PFSK-1 (cell line): ENCODE data around the gene DHX35.

Source experiments
- POLR2AphosphoS5 ChIP-seq: IDR thresholded peaks from 2 replicates; pipeline ENCODE4 v1.6.1; 2012; ENCODE audit warnings: low read depth, mild to moderate bottlenecking, control low read depth, low read length, moderate library complexity
- SIN3A ChIP-seq: IDR thresholded peaks from 2 replicates; pipeline ENCODE4 v1.6.1; 2012; ENCODE audit warnings: mild to moderate bottlenecking, low read length, moderate library complexity, borderline replicate concordance; ENCODE audit not compliant: insufficient read depth
- TAF1 ChIP-seq: IDR thresholded peaks from 2 replicates; pipeline ENCODE4 v1.6.1; 2012; ENCODE audit warnings: low read length, control low read depth, borderline replicate concordance; ENCODE audit not compliant: insufficient read depth
- TF ChIP-seq, protein P1 (sequence below), 2 experiments: IDR thresholded peaks; 2 replicates each; pipeline versions ENCODE4 v1.6.1 to v1.8.0; 2011 to 2012; ENCODE audit warnings: low read depth in 2 of 2, low read length in 2 of 2, control low read depth in 1 of 2, inconsistent platforms in 1 of 2, mild to moderate bottlenecking in 1 of 2, moderate library complexity in 1 of 2; ENCODE audit not compliant: insufficient read depth in 1 of 2

DNA sequence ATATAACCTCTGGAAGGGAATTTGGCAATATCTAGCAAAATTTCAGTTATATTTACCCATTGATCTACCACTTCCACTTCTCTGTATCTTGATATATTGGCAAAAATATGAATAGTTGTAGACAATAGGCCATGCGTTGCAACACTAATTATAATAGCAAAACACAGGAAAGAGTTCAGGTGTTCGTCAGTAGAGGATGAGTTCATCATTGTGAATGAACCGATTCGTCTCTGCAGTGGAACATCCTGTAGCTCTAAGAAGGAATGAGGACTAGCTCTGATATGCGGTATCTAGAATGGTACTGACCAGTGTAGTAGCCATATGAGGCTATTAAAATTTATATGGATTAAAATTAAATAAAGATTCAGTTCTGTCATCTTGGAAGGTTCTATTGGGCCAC is 27.6 kb upstream of the DHX35 start:
- TF ChIP-seq, protein P1, sequence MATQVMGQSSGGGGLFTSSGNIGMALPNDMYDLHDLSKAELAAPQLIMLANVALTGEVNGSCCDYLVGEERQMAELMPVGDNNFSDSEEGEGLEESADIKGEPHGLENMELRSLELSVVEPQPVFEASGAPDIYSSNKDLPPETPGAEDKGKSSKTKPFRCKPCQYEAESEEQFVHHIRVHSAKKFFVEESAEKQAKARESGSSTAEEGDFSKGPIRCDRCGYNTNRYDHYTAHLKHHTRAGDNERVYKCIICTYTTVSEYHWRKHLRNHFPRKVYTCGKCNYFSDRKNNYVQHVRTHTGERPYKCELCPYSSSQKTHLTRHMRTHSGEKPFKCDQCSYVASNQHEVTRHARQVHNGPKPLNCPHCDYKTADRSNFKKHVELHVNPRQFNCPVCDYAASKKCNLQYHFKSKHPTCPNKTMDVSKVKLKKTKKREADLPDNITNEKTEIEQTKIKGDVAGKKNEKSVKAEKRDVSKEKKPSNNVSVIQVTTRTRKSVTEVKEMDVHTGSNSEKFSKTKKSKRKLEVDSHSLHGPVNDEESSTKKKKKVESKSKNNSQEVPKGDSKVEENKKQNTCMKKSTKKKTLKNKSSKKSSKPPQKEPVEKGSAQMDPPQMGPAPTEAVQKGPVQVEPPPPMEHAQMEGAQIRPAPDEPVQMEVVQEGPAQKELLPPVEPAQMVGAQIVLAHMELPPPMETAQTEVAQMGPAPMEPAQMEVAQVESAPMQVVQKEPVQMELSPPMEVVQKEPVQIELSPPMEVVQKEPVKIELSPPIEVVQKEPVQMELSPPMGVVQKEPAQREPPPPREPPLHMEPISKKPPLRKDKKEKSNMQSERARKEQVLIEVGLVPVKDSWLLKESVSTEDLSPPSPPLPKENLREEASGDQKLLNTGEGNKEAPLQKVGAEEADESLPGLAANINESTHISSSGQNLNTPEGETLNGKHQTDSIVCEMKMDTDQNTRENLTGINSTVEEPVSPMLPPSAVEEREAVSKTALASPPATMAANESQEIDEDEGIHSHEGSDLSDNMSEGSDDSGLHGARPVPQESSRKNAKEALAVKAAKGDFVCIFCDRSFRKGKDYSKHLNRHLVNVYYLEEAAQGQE (IDR thresholded peaks at IDR 0.05; ENCODE audit: insufficient read depth in 1 of 2, low read depth in 2 of 2, low read length in 2 of 2), result no peak
- TF ChIP-seq POLR2AphosphoS5 (no peak), TAF1 (no peak), SIN3A (no peak)
